Stimulated activated CD8-positive, alpha-beta memory T cell treated with anti-CD3 and anti-CD28 coated beads, Interleukin-15, amount 100 ng/mL, for 48 hours (primary cell): ENCODE results near the gene IMPDH2.
"Not testable (repeated sequence)": the region's sequence is repeated elsewhere in the genome, so short reads cannot be mapped to it uniquely, and the experiment has no call there.

ENCODE experiments used
- DNase-seq, 2 donors: peaks; one replicate each; pipeline ENCODE4 v3.0.0-alpha.2; 2020; ENCODE audit warnings: low read depth in 2 of 2

The IMPDH2 gene

DNA sequence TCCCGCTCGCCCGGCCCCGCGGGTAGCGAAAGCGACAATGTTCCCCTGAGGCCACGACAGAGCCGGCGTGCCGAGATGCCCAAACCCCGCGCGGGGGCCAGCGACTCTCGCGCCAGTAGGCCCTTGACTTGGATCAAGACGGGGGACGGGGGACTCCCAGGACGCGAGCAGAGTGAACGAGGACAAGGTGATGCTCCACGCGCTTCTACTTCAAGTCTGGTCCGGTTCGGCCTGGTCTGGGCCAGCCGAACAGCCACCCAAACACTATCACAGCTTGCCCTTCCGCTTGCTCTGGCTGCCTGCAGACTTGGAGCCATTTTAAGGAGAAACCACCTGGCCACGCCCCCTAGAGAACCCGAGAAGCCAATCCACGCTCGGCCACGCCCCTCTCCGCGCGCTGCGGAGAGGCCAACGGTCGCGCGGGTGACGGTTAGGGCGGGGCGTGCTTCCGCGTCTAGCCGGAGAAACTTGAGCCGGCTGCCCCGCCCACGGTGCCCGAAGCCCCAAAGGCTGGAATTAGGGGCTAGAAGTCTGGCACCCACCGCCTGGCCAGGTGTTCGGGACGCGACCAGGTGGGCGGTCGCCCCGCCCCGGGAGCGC is 7.9 kb downstream of the IMPDH2 start:
- peak; percentile 97 to 98 for DNase-seq

DNA sequence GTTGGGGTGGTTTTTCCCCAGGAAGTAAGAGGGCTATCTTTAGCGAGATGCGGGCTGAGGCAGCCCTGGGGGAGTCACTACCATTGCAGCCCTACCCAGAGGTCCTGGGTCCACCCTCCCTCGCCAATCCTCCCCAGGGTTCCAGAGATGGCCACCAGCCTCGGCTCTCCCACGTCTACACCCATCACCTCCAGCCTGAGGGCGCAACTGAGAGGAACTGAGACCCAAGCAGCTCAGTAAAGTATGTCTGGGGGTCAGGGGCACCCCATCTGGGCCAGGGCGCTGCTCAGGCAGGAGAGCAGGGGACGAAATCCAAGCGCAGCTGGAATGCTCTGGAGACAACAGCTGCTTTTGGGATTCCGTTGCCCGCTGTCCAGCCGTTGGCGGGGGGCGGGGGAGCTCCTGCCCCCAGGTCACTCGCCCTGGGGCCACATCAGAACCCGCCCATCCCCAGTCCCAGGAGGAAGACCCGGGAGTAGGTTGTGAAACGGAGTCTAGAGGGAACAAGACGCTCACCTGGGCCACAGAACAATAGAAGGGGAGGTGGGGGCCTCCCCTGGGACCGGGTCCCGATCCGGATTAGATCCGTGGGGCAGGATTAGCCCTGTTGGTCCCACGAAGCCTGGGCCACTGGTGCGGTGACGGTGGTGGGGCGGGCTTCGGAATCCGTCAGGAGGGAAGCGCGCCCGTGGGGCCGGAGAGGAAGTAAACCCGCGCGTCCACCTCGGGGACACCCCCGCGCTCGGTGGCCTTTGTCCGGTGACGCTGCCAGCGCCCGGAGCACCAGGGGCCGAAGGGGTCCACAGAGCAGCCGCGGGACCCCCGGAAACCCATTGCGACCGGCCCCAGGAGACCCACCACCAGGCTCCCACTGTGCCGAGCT is 8.6 kb downstream of the IMPDH2 start:
- DNase-seq = no peak

DNA sequence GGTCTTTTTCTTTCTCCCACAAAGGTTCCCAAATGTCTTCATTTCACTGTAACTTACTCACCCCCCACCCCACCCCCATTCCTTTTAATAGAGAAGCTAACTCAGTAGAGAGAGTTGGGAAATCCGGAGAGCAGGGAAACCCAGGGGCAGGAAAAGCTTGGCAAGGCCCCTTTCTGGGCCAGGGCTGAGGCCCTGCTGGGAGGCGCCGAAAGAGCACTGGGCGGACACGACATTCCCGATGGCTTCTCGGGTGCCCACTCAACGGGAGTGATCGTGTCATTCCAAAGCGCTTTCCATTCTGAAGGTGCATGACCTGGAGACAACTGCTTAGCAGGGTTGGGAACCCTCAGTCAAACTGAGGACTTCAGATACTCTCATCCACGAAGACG is 9.3 kb downstream of the IMPDH2 start:
- DNase-seq = no peak

DNA sequence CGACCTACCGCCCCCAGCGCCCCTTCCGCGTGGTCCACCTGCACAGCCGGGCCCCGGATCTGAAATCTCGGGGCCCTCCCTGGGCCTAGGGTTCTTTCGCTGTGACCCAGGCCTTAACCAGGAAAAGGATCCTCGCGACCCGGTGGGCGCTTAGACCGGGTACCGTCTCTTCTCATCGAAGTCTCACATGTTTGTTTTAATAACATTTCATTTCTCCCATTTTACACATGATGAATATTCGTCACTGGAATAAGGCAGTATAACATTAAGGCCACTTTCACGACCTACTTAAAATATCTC is 10.5 kb downstream of the IMPDH2 start:
- DNase-seq = no peak

DNA sequence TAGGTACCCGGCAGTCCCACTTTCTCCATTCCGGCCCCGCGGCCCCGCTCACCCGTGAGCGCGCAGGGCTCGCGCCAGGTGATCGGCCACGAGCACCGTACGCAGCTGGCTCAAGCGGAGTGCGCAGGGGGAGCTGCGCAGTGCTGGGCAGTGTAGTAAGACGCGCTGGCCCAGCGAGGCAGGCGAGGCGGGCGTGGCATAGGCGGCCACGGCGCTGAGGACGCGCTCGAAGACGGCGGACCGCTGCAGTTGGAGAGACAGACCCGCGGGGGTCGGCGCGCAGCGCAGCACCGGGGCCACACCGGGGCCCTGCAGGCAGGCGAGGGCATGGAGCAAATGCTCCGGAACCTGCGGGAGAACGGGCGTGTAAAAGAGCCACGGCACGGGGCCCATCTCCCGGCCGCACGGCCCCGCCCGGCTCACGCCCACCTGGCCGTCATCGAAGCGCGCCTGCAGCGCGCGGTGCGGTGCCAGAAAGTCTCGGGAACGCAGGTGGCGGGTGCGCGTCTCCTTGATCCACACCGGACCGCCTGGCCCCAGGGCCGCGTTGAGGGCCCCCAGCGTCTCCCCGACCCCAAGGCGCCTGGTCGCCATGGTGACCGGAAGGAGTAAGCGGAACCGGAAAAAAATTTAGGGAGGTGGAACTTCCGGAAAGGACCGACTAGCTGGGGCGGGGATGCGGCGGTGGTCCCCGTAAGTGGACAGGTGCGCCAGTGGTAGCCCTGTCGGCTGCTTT is 11.1 kb downstream of the IMPDH2 start, which contains the start of gene DALRD3:
Gene DALRD3, minus strand, starts transcription at position 610 of the 736 bp plus-strand sequence. Its CDS starts 16 bp downstream, at position 594.
- DNase-seq = peak in 1 of 2 donors; percentile 47

DNA sequence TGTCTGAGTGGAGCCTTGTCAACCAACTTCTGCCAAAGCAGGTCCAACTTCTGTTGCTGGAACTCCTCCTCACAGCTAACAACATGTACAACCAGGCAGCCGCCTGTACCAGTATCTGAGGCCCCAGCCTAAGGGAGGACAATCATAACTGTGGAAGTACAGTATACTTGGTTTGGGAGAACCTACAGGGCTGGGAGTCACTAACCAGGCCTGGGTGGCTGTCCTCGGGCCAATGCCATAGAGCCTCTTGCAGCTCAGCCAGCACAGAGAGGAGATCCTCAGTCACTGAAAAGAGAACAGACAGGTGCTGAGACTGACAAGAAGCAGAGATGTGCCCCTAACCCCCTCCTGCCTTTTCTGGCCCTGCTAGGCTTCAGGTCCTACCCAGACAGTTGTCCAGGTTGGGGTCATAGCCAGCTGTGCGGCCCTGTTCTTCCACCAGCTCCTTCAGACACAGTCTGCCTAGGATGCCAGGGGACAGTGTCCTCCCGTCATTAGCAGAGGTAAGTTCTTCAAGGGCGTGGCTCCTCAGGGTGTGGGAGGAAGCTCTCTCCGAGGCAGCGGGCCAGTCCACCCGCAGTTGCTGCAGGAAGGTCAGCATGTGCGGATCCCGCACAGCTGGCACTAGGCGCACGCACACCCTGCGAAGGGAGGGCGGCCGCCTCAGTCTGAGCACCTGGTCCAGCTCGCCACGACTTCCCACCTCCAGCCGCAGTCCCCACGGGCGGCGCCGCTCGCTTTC is 11.8 kb downstream of the IMPDH2 start:
- no peak for DNase-seq

DNA sequence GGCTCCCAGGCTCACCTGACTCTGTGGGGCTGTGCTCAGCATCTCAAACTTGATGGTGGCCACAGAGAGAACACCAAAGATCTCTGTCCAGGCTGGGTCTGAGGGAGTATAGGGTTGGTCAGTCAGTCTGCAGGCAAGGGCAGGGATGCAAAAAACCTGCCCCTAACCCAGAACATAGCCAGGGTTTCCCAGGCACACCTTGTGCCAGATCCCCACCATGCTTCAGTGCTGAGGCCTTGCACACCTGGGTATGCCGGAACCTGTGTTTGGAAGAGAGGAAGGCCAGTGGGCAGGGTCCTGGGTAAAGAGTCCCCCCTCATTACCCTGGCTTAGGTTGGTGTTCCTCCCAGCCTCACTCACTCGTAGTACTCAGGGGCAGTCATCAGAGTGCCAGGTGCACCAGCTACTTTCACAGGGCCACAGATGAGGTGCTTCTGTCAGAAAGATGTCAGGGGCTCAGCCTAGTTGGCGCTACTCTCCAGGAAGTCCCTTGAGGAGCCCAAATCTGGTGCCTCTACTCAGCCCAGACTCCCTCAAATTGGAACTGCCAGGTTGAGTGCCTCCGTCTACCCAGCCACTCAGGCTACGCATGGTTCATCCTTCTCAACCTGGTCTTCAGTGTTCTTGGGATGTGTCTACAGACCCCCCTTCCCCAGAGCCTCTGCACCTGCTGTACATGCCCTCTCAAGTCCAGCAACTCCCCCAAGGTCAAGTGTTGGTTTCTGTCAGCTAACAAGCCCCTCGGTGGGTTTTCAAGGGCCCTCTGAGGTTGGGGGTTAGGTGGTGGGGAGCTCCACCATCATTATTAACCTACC is 12.6 kb downstream of the IMPDH2 start:
- DNase-seq = no peak

DNA sequence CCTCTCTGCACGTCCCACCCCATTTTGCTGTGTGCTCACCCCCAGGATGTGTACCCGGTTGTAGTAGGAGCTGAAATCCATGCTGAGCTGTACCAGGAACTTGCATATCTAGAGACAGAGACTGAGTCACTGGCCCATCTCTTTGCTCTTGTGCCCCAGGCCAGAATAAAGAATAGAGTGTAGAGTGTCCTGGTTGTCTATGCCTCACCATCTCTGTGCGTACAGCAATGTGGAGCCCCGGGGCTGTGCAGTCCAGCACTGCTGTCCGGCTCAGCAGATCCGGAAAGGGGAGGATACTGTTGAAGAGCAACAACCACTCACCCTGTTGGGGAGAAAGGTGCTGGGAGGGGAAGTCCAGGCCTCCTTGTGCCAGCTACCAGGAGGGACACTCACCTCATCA is 13.4 kb downstream of the IMPDH2 start:
- no peak for DNase-seq

DNA sequence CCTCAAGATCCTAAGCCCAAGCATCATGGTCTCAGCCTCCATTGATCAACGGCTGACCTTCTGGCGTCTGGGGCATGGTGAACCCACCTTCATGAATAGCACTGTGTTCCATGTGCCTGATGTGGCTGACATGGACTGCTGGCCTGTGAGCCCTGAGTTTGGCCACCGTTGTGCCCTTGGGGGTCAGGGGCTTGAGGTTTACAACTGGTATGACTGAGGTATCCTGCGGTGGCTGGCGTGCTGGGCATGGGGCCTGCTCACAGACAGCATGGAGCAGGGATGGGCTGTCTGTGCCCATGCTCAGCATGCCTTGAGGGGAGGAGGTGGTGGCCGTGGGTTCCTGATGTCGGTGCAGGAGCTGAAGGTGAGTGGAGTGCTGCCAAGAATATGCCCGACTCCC is 14.1 kb downstream of the IMPDH2 start:
- no peak for DNase-seq

DNA sequence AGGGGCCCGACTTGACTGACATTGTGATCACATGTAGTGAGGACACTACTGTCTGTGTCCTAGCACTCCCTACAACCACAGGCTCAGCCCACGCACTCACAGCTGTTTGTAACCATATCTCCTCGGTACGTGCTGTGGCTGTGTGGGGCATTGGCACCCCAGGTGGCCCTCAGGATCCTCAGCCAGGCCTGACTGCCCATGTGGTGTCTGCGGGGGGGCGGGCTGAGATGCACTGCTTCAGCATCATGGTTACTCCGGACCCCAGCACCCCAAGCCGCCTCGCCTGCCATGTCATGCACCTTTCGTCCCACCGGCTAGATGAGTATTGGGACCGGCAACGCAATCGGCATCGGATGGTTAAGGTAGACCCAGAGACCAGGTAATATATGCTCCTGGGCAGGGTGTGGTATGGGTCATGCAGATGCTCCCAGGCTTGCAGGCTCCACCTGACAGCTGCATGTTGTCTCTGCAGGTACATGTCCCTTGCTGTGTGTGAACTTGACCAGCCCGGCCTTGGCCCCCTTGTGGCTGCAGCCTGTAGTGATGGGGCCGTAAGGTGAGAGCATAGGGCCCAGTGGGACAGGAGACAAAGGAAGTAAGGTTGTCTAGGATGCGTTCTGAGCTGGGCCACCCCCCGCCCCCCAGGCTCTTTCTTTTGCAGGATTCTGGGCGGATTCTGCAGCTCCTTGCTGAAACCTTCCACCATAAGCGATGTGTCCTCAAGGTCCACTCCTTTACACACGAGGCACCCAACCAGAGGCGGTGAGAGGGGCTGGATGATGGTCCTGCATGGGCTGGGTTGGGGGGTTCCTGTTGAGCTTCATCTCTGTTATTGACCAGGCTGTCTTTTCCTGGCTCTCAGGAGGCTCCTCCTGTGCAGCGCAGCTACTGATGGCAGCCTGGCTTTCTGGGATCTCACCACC is 15.2 kb downstream of the IMPDH2 start:
- DNase-seq = no peak

DNA sequence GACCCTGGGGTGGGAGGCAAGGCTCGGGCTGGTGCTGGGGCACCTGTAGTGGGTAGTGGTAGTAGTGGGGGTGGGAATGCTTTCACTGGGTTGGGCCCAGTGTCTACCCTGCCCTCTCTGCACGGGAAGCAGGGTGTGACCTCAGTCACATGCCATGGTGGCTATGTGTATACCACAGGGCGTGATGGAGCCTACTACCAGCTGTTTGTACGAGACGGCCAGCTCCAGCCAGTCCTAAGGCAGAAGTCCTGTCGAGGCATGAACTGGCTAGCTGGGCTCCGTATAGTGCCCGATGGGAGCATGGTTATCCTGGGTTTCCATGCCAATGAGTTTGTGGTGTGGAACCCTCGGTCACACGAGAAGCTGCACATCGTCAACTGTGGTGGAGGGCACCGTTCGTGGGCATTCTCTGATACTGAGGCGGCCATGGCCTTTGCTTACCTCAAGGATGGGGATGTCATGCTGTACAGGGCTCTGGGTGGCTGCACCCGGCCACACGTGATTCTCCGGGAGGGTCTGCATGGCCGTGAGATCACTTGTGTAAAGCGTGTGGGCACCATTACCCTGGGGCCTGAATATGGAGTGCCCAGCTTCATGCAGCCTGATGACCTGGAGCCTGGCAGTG is 16.0 kb downstream of the IMPDH2 start:
- DNase-seq = no peak

DNA sequence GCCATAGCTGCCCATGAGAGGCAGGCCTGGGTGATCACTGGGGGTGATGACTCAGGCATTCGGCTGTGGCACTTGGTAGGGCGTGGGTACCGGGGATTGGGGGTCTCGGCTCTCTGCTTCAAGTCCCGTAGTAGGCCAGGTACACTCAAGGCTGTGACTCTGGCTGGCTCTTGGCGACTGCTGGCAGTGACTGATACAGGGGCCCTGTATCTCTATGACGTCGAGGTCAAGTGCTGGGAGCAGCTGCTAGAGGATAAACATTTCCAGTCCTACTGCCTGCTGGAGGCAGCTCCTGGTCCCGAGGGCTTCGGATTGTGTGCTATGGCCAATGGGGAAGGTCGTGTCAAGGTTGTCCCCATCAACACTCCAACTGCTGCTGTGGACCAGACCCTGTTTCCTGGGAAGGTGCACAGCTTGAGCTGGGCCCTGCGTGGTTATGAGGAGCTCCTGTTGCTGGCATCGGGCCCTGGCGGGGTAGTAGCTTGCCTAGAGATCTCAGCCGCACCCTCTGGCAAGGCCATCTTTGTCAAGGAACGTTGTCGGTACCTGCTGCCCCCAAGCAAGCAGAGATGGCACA is 16.7 kb downstream of the IMPDH2 start:
- DNase-seq = no peak

DNA sequence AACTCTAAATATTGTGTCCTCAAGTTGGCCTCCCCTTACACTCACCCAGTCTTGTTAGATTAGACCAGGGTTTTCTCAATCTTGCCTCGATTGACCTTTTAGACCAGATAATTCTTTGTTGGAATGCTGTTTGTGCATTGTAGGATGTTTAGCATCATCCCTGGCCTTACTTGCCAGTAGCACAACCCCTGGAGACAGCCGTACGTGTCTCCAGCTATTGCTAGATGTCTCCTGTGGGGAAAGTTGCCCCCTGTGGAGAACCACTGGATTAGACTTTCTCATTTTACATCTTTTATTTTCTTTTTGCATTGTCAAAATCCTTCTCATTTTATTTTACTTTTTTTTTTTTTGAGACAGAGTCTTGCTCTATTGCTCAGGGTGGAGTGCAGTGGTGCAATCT is 19.8 kb downstream of the IMPDH2 start:
- DNase-seq = no peak

DNA sequence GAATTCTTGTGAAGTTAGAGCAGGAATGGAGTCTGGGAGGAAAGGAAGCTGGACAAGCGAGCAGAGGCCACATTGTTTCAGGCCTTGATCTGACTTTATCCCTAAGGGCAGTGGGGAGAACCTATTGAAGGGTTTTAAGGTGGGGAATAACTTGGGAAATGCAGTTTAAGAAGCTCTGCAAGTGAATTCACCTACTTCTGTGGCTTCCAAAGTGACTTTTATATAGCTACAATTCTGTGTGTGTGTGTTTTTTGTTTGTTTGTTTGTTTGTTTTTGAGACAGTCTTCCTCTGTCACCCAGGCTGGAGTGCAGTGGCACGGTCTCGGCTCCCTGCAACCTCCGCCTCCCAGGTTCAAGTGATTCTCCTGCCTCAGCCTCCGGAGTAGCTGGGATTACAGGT is 20.6 kb downstream of the IMPDH2 start:
- DNase-seq = not testable (repeated sequence)

DNA sequence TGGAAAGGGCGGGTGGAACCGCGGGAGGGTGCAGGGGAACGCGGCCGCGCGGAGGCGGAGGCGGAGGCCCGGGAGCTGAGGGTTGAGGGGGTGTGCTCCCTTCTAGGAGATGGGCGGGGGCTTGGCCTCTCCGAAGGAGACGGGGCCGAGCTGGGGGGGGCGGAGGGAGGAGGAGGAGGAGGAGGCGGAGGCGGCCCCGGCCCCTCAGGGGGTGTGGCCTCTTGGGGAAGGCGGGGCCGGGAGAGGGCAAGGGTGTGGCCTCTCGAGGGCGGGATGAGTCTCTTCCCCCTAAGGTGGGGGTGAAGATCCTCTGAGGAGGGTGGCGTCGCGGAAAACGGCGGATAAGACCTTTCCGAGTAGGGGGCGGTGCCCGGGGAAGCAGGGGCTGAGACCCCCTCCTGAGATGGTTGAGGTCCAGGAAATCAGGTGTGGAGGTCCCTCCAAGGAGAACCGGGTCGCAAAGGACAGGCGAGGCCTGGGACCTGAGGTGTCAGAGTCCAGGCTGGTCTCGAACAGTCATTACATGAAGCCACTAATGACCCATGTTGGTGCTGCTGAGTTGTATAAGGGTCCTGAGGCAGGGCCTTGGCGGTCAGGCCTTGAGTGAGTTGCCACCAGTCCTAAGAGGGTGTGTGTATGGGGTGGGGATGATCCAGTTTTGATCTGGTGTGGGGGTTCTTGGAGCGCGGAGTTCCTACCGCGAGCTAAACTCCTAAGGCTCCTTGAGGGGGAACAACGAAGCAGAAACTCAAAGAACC is 21.2 kb downstream of the IMPDH2 start:
- peak; percentile 78 to 80 for DNase-seq

DNA sequence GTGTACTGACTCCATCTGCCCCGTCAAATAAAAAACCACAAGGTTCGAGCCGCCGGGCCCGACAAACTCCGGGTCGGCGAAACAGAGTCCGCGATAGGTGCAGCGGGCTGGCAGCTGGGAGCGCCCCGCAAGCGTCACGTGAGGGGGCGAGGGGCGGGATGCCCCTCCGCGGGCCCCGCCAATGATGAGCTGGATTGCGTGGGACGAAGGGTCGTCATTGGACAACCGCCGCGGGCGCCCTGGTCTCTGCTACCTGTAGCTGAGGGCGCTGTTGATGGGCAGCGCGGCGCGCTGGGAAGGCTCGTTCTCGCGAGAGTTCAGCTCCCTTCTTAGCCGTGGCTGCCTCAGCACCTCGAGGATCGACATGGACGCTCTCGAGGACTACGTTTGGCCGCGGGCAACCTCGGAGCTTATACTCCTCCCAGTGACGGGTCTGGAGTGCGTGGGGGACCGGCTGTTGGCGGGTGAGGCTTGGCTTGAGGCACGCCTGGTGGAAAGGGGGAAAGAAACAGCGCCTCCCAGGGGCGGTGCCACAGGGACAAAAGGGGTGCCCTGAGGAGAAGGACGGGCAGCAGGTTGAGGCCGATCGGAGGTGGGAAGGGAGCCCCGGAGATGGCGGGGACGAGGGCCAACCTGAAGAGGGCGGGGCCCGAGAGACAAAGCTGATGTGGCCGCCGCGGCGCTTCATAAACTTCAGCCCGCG is 22.0 kb downstream of the IMPDH2 start, which contains the start of gene WDR6:
Gene WDR6, plus strand, starts transcription at position 324 of the 703 bp plus-strand sequence. Its CDS starts 41 bp downstream, at position 365.
- DNase-seq = peak; percentile 95 to 99

DNA sequence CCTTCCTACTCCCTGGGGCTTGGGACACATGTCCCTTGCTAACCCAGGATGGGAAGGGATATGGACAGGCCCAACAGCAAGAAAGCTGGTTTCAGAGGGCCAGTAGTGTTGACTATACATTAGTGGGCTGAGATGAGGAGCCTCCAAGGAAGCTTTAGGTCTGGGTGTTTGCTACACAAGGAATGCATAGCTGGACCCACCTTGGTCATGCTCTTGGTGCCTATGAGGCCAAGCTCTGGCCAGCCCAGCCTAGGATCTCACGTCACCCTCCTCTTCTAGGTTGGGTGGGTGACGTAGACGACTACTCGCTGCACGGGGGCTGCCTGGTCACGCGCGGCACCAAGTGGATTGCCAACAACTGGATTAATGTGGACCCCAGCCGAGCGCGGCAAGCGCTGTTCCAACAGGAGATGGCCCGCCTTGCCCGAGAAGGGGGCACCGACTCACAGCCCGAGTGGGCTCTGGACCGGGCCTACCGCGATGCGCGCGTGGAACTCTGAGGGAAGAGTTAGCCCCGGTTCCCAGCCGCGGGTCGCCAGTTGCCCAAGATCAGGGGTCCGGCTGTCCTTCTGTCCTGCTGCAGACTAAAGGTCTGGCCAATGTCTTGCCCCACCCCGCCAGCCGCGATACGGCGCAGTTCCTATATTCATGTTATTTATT is 22.7 kb downstream of the IMPDH2 start:
- DNase-seq = no peak
